Putamen (tissue), 1 donor: Measurements from ENCODE around the gene CES5A.
"Not testable (repeated sequence)": the region's sequence is repeated elsewhere in the genome, so short reads cannot be mapped to it uniquely, and the experiment has no call there.

Experiments used
- DNase-seq: peaks from one replicate; pipeline ENCODE4 v3.0.0-alpha.2; 2016; ENCODE audit warnings: low spot score

CES5A gene

DNA sequence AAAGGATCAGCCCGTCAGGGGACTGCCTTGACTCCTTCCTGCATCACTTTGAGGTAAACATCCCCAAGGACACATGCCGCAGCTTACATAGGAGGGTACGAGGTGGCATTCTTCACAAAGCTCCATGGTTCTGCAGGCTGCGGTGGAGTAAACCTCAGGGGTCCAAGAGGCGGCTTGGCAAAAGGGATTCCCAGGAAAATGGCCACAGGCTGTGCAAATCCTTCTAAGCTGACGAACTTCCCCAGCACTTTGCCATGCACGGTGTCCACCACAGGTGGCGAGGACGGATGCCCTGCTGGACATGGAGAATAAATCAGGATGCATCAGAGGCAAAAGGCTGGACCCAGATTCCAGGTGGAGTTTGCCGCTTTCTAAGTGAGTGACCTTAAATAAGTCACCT lies 46.5 kb downstream of the CES5A start:
- DNase-seq: no peak

DNA sequence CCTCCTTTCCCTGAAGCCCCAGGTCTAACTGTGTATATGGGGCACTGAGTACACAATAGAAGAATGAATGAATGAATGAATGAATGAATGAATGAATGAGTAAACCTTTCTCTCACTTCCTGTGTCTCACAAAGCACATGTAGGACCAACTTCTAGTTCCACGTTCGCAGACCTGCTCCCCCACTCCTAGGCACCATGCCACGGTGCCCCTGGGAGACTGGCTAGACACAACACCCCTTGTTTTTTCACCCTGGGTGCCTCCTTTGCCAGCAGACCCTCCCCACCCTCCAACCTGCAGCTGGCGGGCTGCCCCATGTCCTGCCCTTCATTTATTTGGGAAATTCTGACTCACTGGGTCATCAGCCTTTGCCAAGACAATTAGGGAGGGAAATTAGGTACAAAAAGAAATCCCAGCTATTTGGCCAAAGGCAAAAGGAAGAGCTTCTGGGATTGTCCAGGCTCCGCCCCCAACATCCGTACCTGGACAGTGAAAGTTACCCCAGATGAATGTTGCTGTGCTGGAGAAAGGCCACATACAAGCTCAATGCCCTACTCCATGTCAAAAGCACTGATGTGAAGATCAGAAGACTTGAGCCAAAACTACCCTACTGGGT lies 50.0 kb downstream of the CES5A start:
- DNase-seq: no peak

DNA sequence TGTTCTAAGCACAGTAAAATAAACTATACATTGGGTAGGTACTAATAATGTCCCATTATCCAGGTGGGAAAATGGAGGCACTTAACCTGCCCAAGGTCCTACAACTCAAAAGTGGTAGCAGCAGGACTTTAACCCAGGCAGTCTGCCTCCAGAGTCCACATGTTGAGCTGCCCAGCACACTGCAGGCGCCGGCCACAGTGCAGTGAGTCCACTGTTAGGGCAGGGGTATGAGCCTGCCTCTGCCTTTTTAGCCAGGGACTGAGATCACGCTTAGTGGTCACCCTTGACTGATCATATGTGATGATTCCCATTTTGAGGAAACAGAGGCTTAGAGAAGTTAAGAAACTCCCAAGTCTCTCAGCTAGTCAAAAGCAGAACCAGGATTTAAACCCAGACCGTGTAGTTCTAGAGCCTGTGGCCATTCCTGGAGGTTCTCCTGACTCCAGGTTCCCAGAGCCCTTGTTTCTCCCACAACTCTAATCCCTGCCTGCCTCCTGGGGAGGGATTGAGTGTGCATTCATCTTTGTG lies 50.6 kb downstream of the CES5A start:
- no peak for DNase-seq

DNA sequence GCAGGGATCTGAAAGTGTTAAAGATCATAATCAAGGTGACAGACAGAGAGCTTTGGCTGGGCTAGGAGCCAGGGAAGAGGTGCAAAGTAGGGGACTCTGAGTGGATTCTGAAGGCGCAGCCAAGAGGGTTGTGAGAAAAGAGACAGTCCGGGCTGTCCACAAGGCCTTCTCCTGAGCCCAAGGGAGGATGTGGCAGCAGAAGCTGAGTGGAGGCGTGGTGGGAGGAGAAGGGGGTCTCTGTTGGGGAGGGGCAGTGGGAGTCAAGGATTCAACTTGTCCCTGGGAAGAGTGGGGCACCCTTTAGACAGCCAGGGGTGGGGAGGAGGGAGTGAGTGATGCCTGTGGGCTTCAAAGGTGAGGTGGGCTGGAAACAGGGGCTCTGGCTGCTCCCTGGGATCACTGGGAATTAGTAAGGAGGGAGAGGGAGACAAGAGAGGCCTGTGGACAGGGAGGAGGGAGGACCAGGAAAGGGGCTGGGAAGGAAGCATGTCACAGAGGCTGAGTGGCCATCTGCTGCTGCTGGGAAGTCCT lies 52.8 kb downstream of the CES5A start:
- DNase-seq: no peak

DNA sequence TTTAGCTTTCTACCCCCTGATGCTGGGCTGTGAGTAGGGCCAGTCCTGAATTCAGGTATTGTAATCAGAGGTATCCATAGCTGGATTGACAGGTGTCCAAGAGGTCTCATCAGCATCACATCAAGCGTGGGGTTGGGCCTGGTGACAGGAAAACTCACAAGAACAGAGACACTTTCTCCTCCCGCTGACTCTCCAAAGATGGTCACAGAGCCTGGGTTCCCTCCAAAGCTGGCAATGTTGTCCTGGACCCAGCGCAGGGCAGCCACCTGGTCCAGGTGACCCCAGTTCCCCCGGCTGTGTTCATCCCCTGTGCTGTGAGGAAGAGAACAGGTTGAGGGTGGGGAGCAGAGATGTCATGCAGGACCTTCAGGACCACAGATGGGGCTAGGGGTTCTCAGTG lies 54.0 kb downstream of the CES5A start:
- DNase-seq: no peak

DNA sequence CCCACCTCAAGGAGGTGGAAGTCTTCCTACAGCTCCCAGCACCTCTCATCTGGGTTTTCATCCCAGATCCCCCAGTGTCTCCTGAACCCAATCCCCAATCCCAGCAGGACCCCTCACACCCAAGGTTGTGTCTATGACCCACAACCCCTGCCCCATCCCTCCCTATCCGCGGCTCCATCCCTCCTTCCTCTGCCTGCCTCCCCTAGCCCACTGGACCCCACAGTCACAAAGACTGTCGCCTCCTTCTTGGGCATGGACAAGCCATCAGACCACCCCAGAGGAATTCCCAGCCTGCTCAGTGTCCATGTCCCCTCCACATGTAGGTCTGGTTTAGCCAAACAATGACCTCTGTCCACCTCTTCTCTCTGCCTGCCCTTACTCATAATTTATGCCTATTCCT lies 54.6 kb downstream of the CES5A start:
- DNase-seq: no peak

DNA sequence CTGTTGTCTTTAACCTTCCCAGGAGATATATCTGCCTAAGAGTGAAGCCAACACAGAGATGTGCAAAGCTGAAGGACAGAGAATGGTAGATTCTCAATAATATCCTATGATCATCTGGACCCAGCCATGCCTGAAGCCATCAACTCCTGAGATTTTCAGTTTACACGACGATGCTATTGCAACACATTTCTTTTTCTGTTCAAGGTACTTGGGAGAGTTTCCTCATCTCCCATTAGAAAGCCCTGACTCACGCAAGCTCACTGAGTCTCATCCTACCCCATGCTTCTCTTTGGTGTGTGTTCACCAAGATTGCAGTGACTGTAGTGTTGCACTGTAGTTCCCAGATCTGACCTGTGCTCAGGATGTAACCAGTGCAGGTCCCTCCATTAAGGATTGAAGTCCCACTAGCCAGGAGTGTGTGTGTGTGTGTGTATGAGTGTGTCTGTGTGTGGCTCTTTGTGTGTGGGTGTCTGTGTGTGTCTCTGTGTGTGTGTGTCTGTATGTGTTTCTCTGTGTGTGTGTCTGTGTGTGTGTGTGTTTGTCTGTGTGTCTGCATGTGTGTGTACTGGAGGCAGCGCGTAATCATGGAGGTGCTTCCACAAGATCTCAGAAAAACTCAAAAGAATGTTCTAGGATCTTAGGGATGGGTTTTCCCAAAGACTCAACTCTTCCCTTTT lies 57.8 kb downstream of the CES5A start:
- DNase-seq: no peak

DNA sequence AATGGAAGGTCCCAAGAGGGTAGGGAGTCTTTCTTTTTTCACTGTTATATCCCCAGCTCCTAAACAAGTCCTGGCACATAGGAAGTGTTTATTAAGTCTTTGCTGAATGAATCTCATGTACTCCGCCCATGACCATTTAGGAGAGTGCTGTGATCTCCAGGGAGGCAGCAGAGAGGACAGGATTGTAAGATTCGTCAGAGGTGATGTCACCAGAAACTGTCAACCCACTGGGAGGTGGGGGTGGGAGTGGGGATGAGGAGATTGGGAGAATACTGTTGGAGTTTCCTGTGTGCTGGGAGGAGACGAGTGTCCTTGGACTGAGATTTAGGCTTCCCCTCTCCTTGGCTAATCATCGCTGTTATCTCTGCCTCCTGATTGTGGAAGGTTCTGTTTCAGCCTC lies 59.0 kb downstream of the CES5A start:
- peak; percentile 62 for DNase-seq

DNA sequence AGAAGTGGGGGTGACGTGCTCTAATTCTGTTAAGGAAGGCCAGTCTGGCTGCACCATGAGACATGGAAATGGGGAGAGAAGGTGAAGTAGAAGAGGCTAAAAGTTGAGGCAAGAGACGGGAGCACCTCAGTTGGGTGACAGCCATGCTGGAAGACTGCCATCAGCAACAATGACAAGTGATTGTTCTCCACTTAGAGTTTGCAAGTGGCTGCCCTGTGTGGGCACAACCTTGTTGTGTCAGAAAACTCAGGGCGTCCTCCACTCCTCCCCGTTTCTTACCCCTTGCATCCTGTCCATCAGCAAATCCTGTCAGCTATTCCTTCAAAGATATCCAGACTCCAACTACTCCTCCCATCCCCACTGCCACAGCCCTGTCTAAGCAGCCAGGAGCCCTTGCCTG lies 59.9 kb downstream of the CES5A start:
- DNase-seq: no peak

GRCh38 chr16:55814174-55814573 lies 61.0 kb downstream of the CES5A start:
- DNase-seq: not testable (repeated sequence)

DNA sequence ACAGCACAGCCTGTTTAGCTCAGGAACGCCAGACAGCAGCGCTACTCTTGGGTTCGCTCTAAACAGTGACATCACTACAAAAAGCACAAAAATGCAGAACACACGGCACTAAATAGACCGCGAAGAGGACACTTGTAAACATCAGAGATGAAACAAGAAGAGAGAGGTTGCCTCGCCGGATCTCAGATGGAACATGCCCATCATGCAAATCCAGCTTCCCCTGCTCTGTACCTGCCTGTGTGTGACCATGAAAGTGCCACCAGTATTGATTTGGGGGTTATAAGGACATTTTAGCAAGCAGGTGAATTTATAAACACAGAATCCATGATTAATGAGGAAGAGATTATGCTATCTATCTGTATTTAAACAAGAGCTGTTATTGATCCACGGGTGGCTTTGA lies 61.4 kb downstream of the CES5A start:
- DNase-seq: not testable (repeated sequence)

GRCh38 chr16:55812951-55813350 lies 62.2 kb downstream of the CES5A start:
- no peak for DNase-seq

- DNase-seq: no peak
Observed at GRCh38 chr16:55811811-55812210, 63.4 kb downstream of the CES5A start.

DNA sequence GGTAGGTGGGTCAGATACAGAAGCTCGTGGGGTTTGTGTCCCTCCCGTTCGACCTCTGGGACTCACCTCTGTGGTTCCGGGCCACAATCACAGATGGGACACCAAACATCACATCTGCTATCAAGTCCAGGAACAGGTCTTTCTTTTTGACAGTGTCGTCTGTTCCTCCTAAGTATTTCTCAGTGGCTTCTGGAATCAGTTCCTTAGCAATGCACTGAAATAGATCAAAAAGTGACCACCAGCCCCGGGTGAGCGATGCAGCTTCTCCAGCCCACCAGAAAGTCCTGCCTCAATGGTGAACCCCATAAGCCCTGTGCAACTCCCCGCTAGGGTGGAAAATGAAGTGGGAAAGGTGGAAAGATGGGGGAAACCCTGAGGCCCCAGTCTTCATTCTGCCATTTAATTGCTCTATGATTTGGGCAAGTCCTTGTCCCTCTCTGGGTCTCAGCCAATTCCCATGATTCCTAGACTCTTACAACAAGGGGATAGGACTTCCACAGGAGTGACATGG lies 64.7 kb downstream of the CES5A start:
- no peak for DNase-seq

DNA sequence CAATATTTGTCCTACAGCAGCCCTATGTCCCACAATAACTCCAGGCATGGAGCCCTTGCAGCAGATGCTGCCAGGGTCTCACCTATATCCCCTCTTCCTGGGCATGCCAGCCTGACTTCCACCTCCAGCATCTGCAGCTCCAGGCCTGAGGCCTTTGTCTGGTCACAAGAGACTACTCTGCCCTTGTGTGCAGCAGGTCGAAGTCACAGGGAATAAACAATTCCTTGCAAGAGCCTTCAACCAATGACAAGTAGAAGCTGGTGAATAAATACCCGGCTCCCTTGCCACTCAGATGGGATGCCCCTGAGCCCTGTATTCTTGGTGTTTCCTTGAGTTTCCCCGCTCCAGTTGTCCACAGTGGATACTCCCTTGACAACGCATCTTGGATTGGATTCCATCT lies 65.3 kb downstream of the CES5A start:
- no peak for DNase-seq

GRCh38 chr16:55809386-55809785 lies 65.8 kb downstream of the CES5A start:
- DNase-seq: no peak

GRCh38 chr16:55808286-55808685 lies 66.9 kb downstream of the CES5A start:
- not testable (repeated sequence) for DNase-seq

- not testable (repeated sequence) for DNase-seq
Observed at GRCh38 chr16:55805104-55805503, 70.1 kb downstream of the CES5A start.

- not testable (repeated sequence) for DNase-seq
Observed at GRCh38 chr16:55803681-55804080, 71.5 kb downstream of the CES5A start.
